Peyer's patch (tissue), 4 donors: ENCODE data around the gene LY6G6F.

ENCODE experiments used
- CTCF ChIP-seq, 6 experiments: fragments of 450-650 bp in 4 of 6; fragments of 200-600 bp in 2 of 6; sonication (generic) in 1 of 6; IDR thresholded peaks; one replicate each; pipeline ENCODE4 v1.5.1; 2017 to 2019; ENCODE audit warnings: antibody characterized with exemption in 6 of 6, mild to moderate bottlenecking in 3 of 6, moderate library complexity in 1 of 6
- POLR2A ChIP-seq, 2 donors: fragments of 450-650 bp; IDR thresholded peaks; one replicate each; pipeline ENCODE4 v1.5.1; 2017; ENCODE audit warnings: antibody characterized with exemption in 2 of 2, mild to moderate bottlenecking in 2 of 2, moderate library complexity in 2 of 2

- TF ChIP-seq CTCF (IDR thresholded peaks at IDR 0.05) (no peak), POLR2A (IDR thresholded peaks at IDR 0.05) (no peak)
Measured at GRCh38 chr6:31723245-31723979, 16.7 kb downstream of the LY6G6F start, which contains the start of gene MPIG6B.
